HG02852 (cell line): ENCODE measurements around the gene SETDB2.
"Not testable (repeated sequence)": the region's sequence is repeated elsewhere in the genome, so short reads cannot be mapped to it uniquely, and the experiment has no call there.

Experiments
- ATAC-seq: cut with Tn5 transposase; IDR thresholded peaks from one replicate; pipeline ENCODE4 v1.9.1; 2021; ENCODE audit warnings: mild to moderate bottlenecking, moderate library complexity; ENCODE audit not compliant: unreplicated experiment

SETDB2 gene

DNA sequence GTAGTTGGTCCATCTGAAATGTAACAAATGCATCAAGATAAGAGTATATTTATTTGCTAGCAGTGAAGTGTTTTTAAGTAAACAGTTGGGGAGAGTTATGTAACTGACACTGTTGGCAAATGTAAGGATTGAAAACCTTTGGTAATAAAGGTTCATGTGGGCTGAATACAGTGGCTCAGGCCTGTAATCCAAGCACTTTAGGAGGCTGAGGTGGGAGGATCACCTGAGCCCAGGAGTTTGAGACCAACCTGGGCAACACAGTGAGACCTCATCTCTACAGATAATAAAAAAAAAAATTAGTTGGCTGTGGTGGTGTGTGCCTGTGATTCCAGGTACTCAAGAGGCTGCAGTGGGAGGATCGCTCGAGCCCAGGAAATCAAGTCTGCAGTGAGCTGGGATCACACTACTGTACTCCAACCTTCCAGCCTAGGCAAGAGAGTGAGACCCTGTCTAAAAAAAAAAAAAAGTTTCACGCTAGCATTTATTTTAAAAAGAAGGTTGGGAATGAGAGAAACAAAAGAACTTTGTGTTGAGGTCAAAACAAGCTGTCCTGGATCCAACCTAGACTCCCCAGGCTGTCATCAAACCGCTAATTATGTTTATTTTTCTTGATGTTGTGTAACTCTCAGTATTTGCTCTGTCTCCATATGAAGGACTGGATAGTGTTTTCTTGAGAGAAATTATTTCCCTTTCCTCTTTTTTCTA, 20.7 kb downstream of the SETDB2 start:
- no peak for ATAC-seq

- ATAC-seq = no peak
Observed at GRCh38 chr13:49466292-49466838, 22.3 kb downstream of the SETDB2 start.

- no peak for ATAC-seq
Observed at GRCh38 chr13:49472186-49472585, 28.1 kb downstream of the SETDB2 start.

GRCh38 chr13:49476529-49476928, 32.5 kb downstream of the SETDB2 start:
- no peak for ATAC-seq

DNA sequence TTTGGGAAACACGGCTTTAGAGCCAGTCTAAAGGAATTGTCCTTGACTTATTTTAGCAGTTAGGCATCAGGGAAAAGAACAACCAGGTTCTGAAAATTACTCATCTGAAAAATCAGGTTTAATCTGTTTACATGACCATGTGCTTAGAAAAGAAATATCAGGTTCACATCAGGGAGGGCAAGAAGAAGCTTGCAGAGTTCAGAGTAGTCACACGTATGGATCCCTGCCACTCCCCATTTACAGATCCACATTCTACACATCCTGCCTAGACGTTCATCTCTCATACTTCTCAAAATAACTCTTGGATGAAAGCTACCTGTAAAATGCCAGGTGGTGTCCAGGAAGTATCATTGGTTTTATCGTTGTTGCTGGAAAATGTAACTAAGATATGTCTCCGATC, 37.7 kb downstream of the SETDB2 start:
- ATAC-seq = no peak

- ATAC-seq = no peak
Observed at GRCh38 chr13:49488563-49488962, 44.5 kb downstream of the SETDB2 start.

DNA sequence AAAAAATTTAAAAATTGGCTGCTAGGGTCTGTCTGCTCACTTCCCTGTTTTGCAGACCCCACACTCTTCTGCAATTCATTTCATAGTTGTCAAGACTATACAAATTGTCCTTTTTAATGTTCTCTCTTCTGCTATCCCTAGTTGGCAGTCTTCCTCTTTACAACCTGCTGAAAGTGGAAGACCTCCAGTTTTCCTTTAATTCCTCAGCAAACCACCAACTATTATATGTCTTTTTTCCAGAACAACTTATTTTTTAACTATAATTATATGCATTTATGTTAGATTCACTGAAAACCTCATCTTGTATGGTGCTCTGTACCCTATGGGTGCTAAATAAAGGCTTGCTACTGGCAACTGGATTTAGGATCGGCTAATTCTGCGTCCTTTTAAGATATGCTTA, 50.6 kb downstream of the SETDB2 start:
- ATAC-seq = no peak

DNA sequence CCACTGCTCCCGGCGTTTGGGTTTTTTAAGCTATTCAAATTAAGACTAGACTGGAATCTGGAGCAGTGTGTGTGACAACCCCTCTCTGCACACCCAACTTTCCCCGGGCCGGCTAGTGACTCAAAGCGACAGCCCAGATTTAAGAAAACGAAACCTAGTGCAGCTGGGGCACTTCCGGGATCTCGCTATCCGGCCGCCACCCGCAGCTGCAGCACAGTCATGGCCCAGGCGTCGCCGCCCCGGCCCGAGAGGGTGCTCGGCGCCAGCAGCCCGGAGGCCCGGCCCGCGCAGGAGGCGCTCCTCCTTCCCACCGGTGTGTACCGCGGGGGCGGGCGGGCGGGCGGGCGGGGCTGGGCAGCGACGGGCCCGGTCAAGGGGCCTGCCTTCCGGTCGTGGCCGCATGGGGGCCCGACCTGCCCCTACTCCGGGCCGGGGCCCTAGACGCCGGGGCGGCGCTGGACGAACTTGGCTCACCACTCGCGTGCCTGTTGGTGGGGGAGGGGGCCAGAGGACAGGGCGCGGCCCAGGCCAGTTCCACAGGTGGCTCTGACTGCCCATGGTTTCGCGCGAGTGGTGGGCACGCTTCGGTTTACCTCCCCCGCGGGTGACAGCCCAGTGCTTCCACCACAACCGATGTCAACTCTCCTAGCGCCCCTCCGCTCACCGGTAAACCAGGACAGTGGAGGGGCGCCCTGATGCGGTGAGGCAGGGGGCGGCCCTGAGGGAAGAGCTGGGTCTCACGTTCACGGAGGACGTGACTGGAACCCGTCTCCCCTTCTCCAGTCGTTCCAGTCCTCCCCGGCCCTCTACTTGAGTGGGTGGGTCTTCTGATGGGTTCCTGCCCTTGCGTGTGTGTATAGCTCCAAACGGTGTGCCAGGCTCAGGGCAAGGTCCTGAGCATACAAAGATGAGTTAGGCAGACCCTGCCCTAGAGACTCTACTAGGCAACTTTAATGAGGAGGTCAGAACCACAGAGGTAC, 52.0 kb downstream of the SETDB2 start, which contains the start of gene PHF11:
TSS of gene PHF11 (plus strand) at position 171 of the 980 bp plus-strand sequence. CDS start at position 220, 49 bp downstream.
- ATAC-seq = peak; percentile 85

GRCh38 chr13:49496837-49497236, 52.8 kb downstream of the SETDB2 start:
- ATAC-seq = not testable (repeated sequence)

- no peak for ATAC-seq
Observed at GRCh38 chr13:49497272-49497671, 53.2 kb downstream of the SETDB2 start.

- no peak for ATAC-seq
Observed at GRCh38 chr13:49498206-49498605, 54.1 kb downstream of the SETDB2 start.

DNA sequence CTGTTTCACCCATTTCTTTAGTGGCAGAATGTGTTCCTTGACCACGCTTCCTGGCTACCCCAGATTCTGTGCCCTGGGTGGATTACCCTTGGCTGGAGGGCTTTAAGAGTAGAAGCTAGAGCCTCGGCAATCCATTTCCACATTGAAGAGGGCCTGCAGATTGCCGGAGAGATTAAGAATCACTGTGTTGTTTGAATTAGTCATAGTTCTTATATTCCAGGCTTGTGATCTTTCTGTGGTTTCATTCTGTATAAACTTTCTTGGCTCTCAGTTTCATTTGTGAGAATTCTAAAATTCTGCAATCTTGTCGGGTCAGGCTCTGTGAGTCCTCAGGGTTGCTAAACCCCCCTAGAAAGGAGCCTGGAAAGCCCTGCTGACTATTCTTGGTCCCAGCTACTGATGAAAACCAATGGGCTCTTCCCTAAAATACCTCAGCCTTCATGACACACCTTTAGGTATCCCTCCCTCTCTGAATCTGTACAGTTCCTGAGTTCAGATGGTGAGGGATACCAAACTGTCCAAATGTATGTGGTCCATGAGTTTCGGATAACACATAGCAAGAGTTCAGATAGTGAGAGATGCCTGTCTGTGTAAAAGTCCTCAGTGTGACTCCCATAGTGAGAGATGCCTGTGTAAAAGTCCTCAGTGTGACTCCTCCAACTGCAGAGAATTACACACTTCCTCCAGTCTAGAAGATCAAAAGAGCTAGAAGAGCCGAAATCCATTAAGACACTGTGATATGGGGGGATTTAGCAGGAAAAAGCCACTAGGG, 56.0 kb downstream of the SETDB2 start:
- no peak for ATAC-seq

DNA sequence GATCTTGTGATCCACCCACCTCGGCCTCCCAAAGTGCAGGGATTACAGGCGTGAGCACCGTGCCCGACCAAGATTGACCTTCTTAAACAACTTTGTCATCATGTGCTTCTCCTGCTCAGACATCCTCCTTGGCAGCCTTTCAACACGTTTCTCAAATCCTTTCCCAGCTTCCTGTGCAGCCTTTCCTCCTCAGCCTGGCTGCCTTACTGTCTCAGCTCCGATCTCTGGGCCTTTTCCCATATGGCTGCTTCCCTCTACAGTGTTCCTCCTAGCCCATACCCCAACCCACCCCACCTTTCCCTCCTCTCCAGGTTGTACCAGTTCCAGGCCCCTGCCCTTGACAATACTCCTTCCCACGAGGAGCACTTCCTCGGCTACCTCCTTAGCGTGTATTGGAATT, 58.9 kb downstream of the SETDB2 start:
- ATAC-seq = no peak

DNA sequence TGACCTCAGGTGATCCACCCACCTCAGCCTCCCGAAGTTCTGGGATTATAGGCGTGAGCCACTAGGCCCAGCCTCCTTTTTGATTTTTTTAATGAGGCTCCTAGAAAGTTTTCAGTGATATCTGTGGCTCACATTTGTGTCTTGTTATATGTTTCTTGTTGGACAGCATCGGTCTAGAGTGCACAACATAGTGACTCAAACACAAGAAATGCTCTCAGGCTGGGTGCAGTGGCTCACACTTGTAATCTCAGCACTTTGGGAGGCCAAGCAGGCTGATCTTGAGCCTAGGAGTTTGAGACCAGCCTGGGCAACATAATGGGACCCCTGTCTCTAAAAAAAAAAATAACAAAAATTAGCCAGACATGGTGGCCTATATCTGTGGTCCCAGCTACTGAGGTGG, 59.9 kb downstream of the SETDB2 start:
- no peak for ATAC-seq

DNA sequence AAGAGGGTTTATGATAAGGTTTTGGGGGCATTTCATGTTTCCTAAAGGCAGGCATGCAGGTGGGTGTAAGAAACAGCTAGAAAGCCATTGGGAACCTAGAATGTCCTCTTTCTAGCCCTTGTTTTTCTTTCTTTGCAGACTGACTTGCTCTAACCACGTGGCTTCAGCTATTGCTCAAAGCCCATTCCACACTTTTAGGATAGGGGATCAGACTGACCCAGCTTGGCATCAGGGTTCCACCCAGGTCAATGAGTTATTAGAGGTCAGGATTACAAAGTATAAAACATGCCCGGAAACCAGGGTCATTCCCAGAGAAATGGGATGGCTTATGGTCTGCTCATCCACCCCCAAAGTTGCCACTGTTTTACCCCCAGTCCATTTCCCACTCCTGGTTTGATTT, 68.5 kb downstream of the SETDB2 start:
- no peak for ATAC-seq

DNA sequence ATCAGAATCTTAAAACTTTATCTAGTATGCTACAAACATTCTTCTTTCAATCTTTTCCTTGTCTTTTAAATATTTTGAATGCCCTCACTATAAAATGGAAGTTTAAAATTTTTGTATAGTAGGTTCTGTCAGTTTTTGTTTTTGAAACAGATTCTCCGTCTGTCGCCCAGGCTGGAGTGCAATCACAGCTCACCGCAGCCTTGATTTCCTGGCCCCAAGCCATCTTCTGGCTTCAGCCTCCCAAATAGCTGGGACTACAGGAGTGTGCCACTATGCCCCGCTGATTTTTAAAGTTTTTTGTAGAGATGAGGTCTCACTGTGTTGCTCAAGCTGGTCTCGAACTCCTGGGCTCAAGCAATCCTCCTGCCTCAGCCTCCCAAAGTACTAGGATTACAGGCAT, 72.4 kb downstream of the SETDB2 start:
- no peak for ATAC-seq

GRCh38 chr13:49517461-49517860, 73.4 kb downstream of the SETDB2 start:
- ATAC-seq = no peak

- no peak for ATAC-seq
Observed at GRCh38 chr13:49521224-49521623, 77.2 kb downstream of the SETDB2 start.

DNA sequence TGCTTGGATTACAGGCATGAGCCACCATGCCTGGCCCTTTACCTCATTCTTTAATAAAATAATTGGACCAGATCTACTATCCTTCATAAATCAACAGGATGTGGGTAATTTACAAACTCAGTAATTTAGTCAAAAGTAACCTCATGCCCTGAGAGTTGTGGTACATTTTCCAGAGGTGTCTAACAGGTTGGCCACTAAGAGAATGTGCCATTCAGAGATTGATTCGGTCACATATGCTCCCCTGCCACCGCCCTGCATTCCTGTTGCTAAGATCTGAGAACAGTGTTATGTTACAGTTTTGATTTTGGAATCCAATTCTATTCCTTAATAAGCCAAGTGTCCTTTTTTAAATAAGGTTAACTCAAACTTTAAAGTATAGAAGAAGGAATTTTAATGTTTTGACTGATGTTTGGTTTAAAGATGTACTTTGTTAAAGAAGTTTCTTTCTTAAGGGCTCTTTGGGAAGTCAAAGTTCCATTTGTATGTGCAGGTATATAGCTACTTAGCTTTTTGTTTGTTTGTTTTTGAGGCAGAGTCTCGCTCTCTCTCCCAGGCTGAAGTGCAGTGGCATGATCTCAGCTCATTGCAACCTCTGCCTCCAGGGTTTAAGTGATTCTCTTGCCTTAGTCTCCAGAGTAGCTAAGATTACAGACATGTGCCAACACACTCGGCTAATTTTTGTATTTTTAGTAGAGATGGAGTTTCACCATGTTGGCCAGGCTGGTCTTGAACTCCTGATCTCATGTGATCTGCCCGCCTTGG, 80.8 kb downstream of the SETDB2 start:
- ATAC-seq = no peak

GRCh38 chr13:49527123-49527522, 83.0 kb downstream of the SETDB2 start:
- ATAC-seq = no peak
